Fibroblast of the aortic adventitia (primary cell): Measurements from ENCODE around the gene KDM4E. TPM values are rescaled to one million over a fixed set of nuclear protein-coding genes. Genes with fewer than 3 reads are reported as not detected.
A peak's percentile ranks its signal among the peaks of the same experiment; 100 is the strongest.

Experiments used
- DNase-seq: peaks from one replicate; pipeline ENCODE4 v3.0.0-alpha.2; 2010; ENCODE audit warnings: low read depth
- H3K4me3 ChIP-seq: 2 replicates; pipeline ENCODE4 v1.5.1; 2011; ENCODE audit warnings: low read depth, mild to moderate bottlenecking, control low read depth, low read length, moderate library complexity
- total RNA-seq: library from RNA; depleted of rRNA; stranded (reverse); fragments of >200 nt; gene quantifications from 2 replicates; pipeline ENCODE4 v1.2.3, GENCODE V29; 2012; ENCODE audit warnings: low replicate concordance
- TF ChIP-seq, protein P1 (sequence below): IDR thresholded peaks from 2 replicates; pipeline ENCODE4 v1.5.1; 2011; ENCODE audit warnings: mild to moderate bottlenecking, low read length, control low read depth, inconsistent platforms; ENCODE audit not compliant: insufficient read depth

Gene KDM4E
- total RNA-seq, 1 donor = not detected

DNA sequence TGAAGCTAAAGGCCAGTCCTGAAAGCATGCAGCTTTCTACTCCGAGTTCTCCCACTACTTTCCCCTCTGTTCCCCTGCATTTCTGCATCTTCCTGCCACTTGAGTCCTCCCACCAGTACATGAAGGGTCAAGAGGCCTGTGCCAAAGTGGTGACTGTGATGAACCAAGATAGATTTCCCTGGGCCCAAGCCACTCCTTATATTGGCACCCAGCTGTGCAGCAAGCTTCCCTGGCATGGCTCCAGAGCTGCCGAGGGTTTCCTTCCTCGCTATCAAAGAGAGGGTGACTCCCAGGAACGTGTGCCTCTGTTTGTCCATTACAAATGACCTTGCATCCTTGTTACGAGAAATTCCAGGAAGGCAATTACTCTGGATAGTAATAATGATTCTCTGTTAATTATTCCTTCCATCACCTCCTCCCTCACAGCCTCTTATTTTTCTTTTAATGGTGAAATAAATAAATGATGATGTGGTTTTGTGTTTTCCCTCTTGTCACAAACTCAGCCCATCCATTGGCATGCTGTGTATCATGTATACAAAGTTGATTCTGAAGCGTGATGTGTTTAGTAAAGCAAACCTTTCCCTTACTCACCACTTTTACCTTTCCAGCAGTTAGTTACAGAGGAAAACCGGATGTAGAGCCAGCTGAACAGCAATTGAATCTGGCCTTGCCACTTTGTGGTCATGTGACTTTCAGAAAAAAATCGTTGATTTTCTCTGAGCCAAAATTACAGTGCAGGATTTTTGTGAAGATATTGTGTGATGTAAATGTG lies 49.9 kb downstream of the KDM4E start:
- TF ChIP-seq, protein P1, sequence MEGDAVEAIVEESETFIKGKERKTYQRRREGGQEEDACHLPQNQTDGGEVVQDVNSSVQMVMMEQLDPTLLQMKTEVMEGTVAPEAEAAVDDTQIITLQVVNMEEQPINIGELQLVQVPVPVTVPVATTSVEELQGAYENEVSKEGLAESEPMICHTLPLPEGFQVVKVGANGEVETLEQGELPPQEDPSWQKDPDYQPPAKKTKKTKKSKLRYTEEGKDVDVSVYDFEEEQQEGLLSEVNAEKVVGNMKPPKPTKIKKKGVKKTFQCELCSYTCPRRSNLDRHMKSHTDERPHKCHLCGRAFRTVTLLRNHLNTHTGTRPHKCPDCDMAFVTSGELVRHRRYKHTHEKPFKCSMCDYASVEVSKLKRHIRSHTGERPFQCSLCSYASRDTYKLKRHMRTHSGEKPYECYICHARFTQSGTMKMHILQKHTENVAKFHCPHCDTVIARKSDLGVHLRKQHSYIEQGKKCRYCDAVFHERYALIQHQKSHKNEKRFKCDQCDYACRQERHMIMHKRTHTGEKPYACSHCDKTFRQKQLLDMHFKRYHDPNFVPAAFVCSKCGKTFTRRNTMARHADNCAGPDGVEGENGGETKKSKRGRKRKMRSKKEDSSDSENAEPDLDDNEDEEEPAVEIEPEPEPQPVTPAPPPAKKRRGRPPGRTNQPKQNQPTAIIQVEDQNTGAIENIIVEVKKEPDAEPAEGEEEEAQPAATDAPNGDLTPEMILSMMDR = no peak
- DNase-seq = no peak
- H3K4me3 ChIP-seq = no peak overlapping the region

DNA sequence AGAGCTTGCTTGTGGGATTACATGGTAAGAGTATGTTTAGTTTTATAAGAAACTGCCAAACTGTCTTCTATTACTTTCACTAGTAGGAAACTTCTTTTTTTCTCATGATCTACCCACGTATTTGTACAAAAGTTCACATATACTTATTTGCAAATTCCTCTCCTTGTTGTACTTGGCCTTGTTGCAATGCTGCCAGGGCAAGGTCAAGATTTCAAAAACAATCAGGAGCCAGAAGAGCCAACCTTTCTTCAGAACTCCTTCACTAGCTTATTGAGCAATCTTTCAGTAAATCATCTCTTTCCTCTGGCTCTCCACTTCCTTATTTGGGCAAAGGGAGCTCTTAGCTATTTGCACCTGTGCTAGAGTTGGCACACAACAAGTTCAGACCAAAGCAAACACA lies 51.4 kb downstream of the KDM4E start:
- DNase-seq = peak; percentile 87
- H3K4me3 ChIP-seq = no peak overlapping the region
- TF ChIP-seq, protein P1 = no peak

DNA sequence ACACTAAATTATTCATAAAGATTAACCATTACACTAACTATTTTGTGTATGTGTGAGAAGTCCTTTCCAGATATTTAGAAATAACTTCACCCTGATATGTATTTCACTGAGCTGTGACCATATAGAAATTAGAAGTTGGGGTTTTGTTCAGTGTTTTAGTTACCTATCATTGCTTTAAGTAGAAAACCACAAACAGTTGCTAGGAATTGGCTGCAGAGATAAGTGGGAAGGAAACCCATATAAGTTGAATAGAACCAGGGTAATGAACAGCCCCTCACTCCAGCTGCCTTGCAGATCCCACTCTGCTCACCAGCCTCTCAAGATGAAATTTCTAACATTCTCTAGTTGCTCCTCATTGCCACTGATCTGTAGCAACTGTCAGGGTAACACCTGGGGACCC lies 51.9 kb downstream of the KDM4E start:
- DNase-seq = no peak
- H3K4me3 ChIP-seq = no peak overlapping the region
- TF ChIP-seq, protein P1 = no peak

Other genes starting within 250 kb of the KDM4E start
- 48.4 and 61.7 TPM in 2 replicates for gene CWC15, start 51.7 kb upstream of the KDM4E start, total RNA-seq
- 0.08 and 1.1 TPM in 2 replicates for gene KDM4D, start 51.5 kb upstream of the KDM4E start, total RNA-seq
- gene KDM4F, start 24.2 kb downstream of the KDM4E start, total RNA-seq = not detected in 2 replicates
- gene SRSF8, start 41.7 kb downstream of the KDM4E start, total RNA-seq = 6.9 and 23.9 TPM in 2 replicates
- gene ENDOD1, start 64.6 kb downstream of the KDM4E start, total RNA-seq = 17.6 and 39.8 TPM in 2 replicates
- 48.8 and 74.2 TPM in 2 replicates for gene SESN3, start 205.9 kb downstream of the KDM4E start, total RNA-seq